Measurements from ENCODE around the gene PHLDB3.
A peak's percentile ranks its signal among the peaks of the same experiment; 100 is the strongest.
"Not testable (repeated sequence)": the region's sequence is repeated elsewhere in the genome, so short reads cannot be mapped to it uniquely, and the experiment has no call there.

PHLDB3 gene

GRCh38 chr19:43504426-43505185 is at the start of gene PHLDB3:
PHLDB3 (minus strand) TSS chr19:43504746; CDS start chr19:43504118, 628 bp downstream.
- DNase-seq: no peak
- Mint-ChIP-seq H3K36me3 (ENCODE audit: low read depth) (peaks cover 61% of the 10 kb centered on the region), H3K27me3 (no peaks in the 10 kb centered on the region), H3K4me3 (peak within 1 kb of the TSS; percentile 97), H3K27ac (peak within 1 kb of the TSS; percentile 98), H3K9me3 (no peaks in the 10 kb centered on the region), H3K4me1 (ENCODE audit: low read depth) (peaks cover 35% of the 10 kb centered on the region)

GRCh38 chr19:43553656-43554055 is 49.1 kb upstream of the PHLDB3 start:
- Mint-ChIP-seq H3K36me3 (ENCODE audit: low read depth) (peaks cover 81% of the 10 kb centered on the region), H3K27me3 (no peaks in the 10 kb centered on the region), H3K9me3 (no peaks in the 10 kb centered on the region), H3K4me3 (no peak overlapping the region), H3K4me1 (ENCODE audit: low read depth) (peaks cover 20% of the 10 kb centered on the region), H3K27ac (peak overlapping the region; percentile 73)
- no peak for DNase-seq

- no peak for DNase-seq
- H3K27me3 Mint-ChIP-seq: no peaks in the 10 kb centered on the region
- peaks cover 15% of the 10 kb centered on the region for H3K4me1 Mint-ChIP-seq (ENCODE audit: low read depth)
- peak overlapping the region; percentile 63 for H3K27ac Mint-ChIP-seq
- H3K9me3 Mint-ChIP-seq: no peaks in the 10 kb centered on the region
- peaks cover 77% of the 10 kb centered on the region for H3K36me3 Mint-ChIP-seq (ENCODE audit: low read depth)
- no peak overlapping the region for H3K4me3 Mint-ChIP-seq
Measured at GRCh38 chr19:43552616-43553015, 48.1 kb upstream of the PHLDB3 start.

GRCh38 chr19:43552198-43552450 is 47.6 kb upstream of the PHLDB3 start:
- H3K4me3 Mint-ChIP-seq: no peak overlapping the region
- no peaks in the 10 kb centered on the region for H3K27me3 Mint-ChIP-seq
- peaks cover 13% of the 10 kb centered on the region for H3K4me1 Mint-ChIP-seq (ENCODE audit: low read depth)
- H3K36me3 Mint-ChIP-seq (ENCODE audit: low read depth): peaks cover 74% of the 10 kb centered on the region
- H3K9me3 Mint-ChIP-seq: no peaks in the 10 kb centered on the region
- H3K27ac Mint-ChIP-seq: no peak overlapping the region
- no peak for DNase-seq

GRCh38 chr19:43551399-43552197 is 47.1 kb upstream of the PHLDB3 start:
- Mint-ChIP-seq H3K27me3 (no peaks in the 10 kb centered on the region), H3K4me1 (ENCODE audit: low read depth) (peaks cover 13% of the 10 kb centered on the region), H3K4me3 (no peak overlapping the region), H3K36me3 (ENCODE audit: low read depth) (peaks cover 78% of the 10 kb centered on the region), H3K9me3 (no peaks in the 10 kb centered on the region), H3K27ac (peak overlapping the region; percentile 20)
- no peak for DNase-seq

- DNase-seq: no peak
- no peaks in the 10 kb centered on the region for H3K27me3 Mint-ChIP-seq
- peaks cover 78% of the 10 kb centered on the region for H3K36me3 Mint-ChIP-seq (ENCODE audit: low read depth)
- H3K27ac Mint-ChIP-seq: peak overlapping the region; percentile 59
- no peaks in the 10 kb centered on the region for H3K4me1 Mint-ChIP-seq (ENCODE audit: low read depth)
- no peak overlapping the region for H3K4me3 Mint-ChIP-seq
- H3K9me3 Mint-ChIP-seq: no peaks in the 10 kb centered on the region
Measured at GRCh38 chr19:43548706-43549105, 44.2 kb upstream of the PHLDB3 start.

- not testable (repeated sequence) for H3K4me1 Mint-ChIP-seq (ENCODE audit: low read depth); H3K9me3 Mint-ChIP-seq
- peaks cover 78% of the 10 kb centered on the region for H3K36me3 Mint-ChIP-seq (ENCODE audit: low read depth)
Measured at GRCh38 chr19:43547926-43548325, 43.4 kb upstream of the PHLDB3 start.

GRCh38 chr19:43546581-43546980 is 42.0 kb upstream of the PHLDB3 start:
- peaks cover 81% of the 10 kb centered on the region for H3K36me3 Mint-ChIP-seq (ENCODE audit: low read depth)
- no peak overlapping the region for H3K4me3 Mint-ChIP-seq
- no peak for DNase-seq
- H3K9me3 Mint-ChIP-seq: no peaks in the 10 kb centered on the region
- H3K27me3 Mint-ChIP-seq: no peaks in the 10 kb centered on the region
- H3K27ac Mint-ChIP-seq: peak overlapping the region; percentile 14
- H3K4me1 Mint-ChIP-seq (ENCODE audit: low read depth): no peaks in the 10 kb centered on the region

More at GRCh38 chr19:43547926-43548325, 43.4 kb upstream of the PHLDB3 start:
- not testable (repeated sequence) for DNase-seq, H3K27me3 Mint-ChIP-seq, H3K27ac Mint-ChIP-seq, H3K4me3 Mint-ChIP-seq

- Mint-ChIP-seq H3K36me3 (ENCODE audit: low read depth) (peaks cover 81% of the 10 kb centered on the region), H3K9me3 (no peaks in the 10 kb centered on the region), H3K27me3 (no peaks in the 10 kb centered on the region), H3K4me1 (ENCODE audit: low read depth) (no peaks in the 10 kb centered on the region), H3K27ac (peak overlapping the region; percentile 57), H3K4me3 (no peak overlapping the region)
- no peak for DNase-seq
Measured at GRCh38 chr19:43545981-43546380, 41.4 kb upstream of the PHLDB3 start.

GRCh38 chr19:43545276-43545675 is 40.7 kb upstream of the PHLDB3 start:
- DNase-seq: no peak
- Mint-ChIP-seq H3K9me3 (no peaks in the 10 kb centered on the region), H3K4me1 (ENCODE audit: low read depth) (no peaks in the 10 kb centered on the region), H3K27me3 (no peaks in the 10 kb centered on the region), H3K27ac (peak overlapping the region; percentile 48), H3K4me3 (no peak overlapping the region), H3K36me3 (ENCODE audit: low read depth) (peaks cover 81% of the 10 kb centered on the region)

- Mint-ChIP-seq H3K9me3 (peaks cover 3% of the 10 kb centered on the region), H3K4me3 (no peak overlapping the region), H3K4me1 (ENCODE audit: low read depth) (no peaks in the 10 kb centered on the region), H3K27me3 (no peaks in the 10 kb centered on the region), H3K36me3 (ENCODE audit: low read depth) (peaks cover 82% of the 10 kb centered on the region), H3K27ac (peak overlapping the region; percentile 63)
- no peak for DNase-seq
Measured at GRCh38 chr19:43544077-43544476, 39.5 kb upstream of the PHLDB3 start.

GRCh38 chr19:43541920-43542650 is 37.5 kb upstream of the PHLDB3 start:
- H3K4me1 Mint-ChIP-seq (ENCODE audit: low read depth): no peaks in the 10 kb centered on the region
- no peaks in the 10 kb centered on the region for H3K27me3 Mint-ChIP-seq
- peaks cover 92% of the 10 kb centered on the region for H3K36me3 Mint-ChIP-seq (ENCODE audit: low read depth)
- DNase-seq: no peak
- no peak overlapping the region for H3K27ac Mint-ChIP-seq
- H3K9me3 Mint-ChIP-seq: peaks cover 9% of the 10 kb centered on the region
- H3K4me3 Mint-ChIP-seq: no peak overlapping the region

- DNase-seq: no peak
- Mint-ChIP-seq H3K9me3 (peaks cover 9% of the 10 kb centered on the region), H3K27ac (no peak overlapping the region), H3K4me3 (no peak overlapping the region), H3K36me3 (ENCODE audit: low read depth) (peaks cover 86% of the 10 kb centered on the region), H3K4me1 (ENCODE audit: low read depth) (peaks cover 4% of the 10 kb centered on the region), H3K27me3 (no peaks in the 10 kb centered on the region)
Measured at GRCh38 chr19:43540381-43540780, 35.8 kb upstream of the PHLDB3 start.

GRCh38 chr19:43538922-43539321 is 34.4 kb upstream of the PHLDB3 start:
- no peaks in the 10 kb centered on the region for H3K27me3 Mint-ChIP-seq
- peaks cover 9% of the 10 kb centered on the region for H3K4me1 Mint-ChIP-seq (ENCODE audit: low read depth)
- no peak overlapping the region for H3K27ac Mint-ChIP-seq
- peaks cover 71% of the 10 kb centered on the region for H3K36me3 Mint-ChIP-seq (ENCODE audit: low read depth)
- no peak for DNase-seq
- H3K4me3 Mint-ChIP-seq: no peak overlapping the region
- peaks cover 9% of the 10 kb centered on the region for H3K9me3 Mint-ChIP-seq
